Loucy (cell line): ENCODE data around the gene MARS2.
"Not testable (repeated sequence)": the region's sequence is repeated elsewhere in the genome, so short reads cannot be mapped to it uniquely, and the experiment has no call there.

Experiments used
- EZH2phosphoT487 ChIP-seq: fragments of 200-600 bp; IDR thresholded peaks from 2 replicates; pipeline ENCODE4 v1.6.1; 2018; ENCODE audit warnings: antibody characterized with exemption, mild to moderate bottlenecking, moderate library complexity, borderline replicate concordance
- TF ChIP-seq, protein P1 (sequence below): fragments of 200-600 bp; sonication (generic); conservative IDR thresholded peaks from 2 replicates; pipeline ENCODE4 v1.5.1; 2014; ENCODE audit warnings: mild to moderate bottlenecking, antibody characterized with exemption, low read length

DNA sequence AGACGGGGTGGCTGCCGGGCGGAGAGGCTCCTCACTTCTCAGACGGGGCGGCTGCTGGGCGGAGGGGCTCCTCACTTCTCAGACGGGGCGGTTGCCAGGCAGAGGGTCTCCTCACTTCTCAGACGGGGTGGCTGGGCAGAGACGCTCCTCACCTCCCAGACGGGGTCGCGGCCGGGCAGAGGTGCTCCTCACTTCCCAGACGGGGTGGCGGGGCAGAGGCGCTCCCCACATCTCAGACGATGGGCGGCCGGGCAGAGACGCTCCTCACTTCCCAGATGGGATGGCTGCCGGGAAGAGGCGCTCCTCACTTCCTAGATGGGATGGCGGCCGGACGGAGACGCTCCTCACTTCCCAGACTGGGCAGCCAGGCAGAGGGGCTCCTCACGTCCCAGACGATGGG lies 8.6 kb upstream of the MARS2 start:
- TF ChIP-seq, protein P1, sequence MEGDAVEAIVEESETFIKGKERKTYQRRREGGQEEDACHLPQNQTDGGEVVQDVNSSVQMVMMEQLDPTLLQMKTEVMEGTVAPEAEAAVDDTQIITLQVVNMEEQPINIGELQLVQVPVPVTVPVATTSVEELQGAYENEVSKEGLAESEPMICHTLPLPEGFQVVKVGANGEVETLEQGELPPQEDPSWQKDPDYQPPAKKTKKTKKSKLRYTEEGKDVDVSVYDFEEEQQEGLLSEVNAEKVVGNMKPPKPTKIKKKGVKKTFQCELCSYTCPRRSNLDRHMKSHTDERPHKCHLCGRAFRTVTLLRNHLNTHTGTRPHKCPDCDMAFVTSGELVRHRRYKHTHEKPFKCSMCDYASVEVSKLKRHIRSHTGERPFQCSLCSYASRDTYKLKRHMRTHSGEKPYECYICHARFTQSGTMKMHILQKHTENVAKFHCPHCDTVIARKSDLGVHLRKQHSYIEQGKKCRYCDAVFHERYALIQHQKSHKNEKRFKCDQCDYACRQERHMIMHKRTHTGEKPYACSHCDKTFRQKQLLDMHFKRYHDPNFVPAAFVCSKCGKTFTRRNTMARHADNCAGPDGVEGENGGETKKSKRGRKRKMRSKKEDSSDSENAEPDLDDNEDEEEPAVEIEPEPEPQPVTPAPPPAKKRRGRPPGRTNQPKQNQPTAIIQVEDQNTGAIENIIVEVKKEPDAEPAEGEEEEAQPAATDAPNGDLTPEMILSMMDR: not testable (repeated sequence)
- TF ChIP-seq EZH2phosphoT487: not testable (repeated sequence)
